Skin of body (tissue), 2 donors: ENCODE measurements around the gene MYL9. TPM values are rescaled to one million over a fixed set of nuclear protein-coding genes. Genes with fewer than 3 reads are reported as not detected.
"Not testable (repeated sequence)": the region's sequence is repeated elsewhere in the genome, so short reads cannot be mapped to it uniquely, and the experiment has no call there.

Experiments used
- DNase-seq: peaks from one replicate; lab custom pipeline; 2025; lab: John Stamatoyannopoulos, UW
- total RNA-seq: library from RNA; depleted of rRNA; stranded (reverse); fragments of >200 nt; gene quantifications from one replicate; pipeline ENCODE4 v1.2.3, GENCODE V29; 2014

The MYL9 gene
- total RNA-seq, 1 donor from 2014 or later, result 10.3 TPM

DNA sequence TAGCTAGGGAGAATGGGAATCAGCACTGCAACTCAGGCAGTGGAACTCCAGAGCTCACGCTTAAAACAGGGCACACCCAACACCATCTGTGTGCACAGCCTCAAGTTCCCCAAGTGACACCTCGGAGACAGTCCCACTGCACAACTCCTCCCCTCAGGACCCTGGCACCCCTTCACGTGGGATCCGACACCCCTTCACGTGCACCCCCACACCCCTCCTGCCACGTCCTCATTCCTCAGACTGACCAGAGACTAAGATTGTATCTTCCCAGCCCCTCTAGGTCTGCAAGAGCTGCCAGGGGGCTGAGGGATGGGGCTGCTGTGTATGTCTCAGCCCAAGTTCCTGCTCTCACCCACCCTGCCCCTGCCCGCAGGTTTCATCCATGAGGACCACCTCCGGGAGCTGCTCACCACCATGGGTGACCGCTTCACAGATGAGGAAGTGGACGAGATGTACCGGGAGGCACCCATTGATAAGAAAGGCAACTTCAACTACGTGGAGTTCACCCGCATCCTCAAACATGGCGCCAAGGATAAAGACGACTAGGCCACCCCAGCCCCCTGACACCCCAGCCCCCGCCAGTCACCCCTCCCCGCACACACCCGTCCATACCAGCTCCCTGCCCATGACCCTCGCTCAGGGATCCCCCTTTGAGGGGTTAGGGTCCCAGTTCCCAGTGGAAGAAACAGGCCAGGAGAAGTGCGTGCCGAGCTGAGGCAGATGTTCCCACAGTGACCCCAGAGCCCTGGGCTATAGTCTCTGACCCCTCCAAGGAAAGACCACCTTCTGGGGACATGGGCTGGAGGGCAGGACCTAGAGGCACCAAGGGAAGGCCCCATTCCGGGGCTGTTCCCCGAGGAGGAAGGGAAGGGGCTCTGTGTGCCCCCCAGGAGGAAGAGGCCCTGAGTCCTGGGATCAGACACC lies 7.6 kb downstream of the MYL9 start:
- no peak for DNase-seq

DNA sequence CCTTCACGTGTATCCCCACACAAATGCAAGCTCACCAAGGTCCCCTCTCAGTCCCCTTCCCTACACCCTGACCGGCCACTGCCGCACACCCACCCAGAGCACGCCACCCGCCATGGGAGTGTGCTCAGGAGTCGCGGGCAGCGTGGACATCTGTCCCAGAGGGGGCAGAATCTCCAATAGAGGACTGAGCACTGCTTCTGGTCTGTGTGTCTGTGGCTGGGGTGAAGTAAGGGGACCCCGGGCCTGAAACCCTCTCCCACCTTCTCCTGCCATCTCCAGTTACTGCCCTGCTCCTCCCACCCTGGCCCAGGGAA lies 8.3 kb downstream of the MYL9 start:
- no peak for DNase-seq

DNA sequence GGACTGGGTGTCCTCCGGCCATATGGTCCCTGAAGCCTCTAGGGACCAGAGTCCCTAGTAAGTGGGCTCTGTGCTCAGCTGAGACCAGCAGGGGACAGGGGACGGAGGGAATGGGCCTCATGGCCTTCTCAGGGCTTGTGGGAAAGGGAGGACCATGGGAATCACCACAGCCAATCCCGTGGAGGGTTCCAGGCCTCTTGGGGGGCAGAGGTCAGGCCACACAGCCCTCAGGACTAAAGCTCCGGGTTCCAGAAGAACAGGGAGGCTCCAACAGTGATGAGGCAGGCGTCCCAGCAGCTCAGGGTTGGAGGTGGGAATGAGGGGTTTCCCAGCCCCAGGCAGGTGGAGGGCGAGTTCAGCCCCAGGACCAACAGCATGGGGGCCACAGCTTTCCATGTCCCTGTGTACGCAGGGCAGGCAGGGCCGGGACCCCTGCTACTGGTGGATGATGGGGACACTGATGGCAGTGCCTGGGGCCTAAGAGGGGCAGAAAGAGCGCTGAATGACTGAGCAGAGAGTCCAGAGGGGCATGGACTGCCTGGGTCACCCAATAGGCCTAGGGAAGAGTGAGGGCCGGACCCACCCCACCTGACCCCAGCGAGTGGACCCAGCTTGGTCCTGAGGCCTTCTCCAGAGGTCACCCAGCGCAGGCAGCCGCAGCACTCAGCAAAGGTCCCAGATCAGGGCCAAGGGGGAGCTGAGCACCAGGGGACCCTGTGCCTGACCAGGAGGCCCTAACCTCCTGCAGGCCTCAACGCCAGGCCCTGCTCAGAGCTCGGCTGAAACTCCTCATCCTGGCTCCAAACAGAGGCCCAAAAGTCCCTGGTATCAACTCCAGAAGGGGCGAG lies 8.8 kb downstream of the MYL9 start:
- no peak for DNase-seq

DNA sequence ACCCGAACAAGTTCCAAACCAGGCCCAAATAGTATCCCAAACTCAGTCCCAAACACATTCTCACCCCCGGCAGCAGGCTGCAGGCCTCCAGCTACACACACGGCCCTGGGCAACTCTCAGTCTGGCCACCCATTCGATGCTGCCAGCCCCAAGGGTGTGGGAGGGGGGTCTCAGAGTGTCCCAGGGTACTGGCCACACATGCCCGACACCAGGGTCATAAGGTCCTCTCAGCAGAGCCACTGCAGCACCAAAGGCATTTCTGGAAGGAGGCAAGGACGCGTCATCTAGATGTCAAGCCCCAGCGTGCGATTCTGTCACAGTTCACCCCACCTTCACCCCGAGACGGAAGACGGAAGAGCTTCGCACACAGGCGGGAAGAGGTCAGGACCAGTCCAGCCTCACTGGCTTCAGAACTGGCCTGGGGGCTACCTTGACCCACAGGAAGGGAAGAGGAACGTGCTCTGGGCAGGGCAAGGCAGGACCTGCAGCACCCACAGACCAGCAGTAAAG lies 9.5 kb downstream of the MYL9 start:
- DNase-seq, result no peak

DNA sequence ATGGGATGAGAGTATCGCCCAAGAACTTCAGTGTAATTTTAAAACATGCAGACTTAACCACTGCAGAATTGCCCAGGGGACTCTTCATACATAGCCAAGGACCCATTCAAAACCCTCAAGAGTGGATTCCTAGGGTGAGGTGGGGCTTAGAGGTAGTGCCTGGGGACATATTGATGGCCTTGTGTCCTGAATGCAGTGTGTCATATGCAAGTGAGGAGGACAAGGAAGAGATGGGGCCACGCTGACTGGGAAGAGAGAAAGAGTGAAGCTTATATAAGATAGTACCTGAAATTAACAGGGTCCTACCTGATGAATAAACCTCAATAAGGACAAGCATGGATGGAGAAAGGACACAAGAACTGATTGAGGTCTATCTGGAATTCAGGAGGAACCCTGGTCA lies 13.9 kb downstream of the MYL9 start:
- DNase-seq, result no peak

DNA sequence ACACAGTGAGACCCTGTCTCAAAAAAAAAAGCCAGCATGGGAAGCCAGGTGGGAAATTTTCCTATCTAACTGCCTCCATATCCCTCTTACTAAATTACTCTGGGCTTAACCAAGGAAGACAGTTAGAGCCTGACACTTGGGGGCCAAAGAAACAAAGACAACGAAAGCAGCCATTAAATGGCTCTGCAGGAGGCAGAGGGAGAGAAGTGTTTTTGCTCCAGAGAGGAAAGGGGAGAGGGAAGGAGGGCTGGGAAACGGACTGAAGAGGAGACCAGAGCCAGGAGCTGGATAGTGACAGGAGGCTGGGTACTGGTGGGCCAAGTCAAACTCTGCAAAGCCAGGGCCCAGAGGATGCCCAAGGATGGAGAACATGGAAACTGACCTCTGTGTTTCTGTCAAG lies 21.4 kb downstream of the MYL9 start:
- no peak for DNase-seq

DNA sequence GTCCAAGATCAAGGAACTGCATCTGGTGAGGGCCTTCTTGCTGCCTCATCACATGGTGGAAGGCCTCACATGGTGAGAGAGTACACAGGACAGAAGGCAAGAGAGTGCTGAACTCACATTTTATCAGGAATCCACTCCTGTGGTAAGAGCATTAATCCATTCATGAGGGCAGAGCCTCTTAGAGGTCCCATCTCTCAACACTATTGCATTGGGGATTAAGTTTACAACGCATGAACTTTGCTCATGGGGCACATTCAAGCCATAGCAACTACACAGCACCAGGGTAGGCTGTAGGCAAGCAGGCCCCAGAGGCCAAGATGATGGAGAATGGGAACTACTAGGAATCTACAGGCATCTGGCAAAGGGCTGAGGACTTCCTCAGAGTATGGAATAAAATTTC lies 22.1 kb downstream of the MYL9 start:
- no peak for DNase-seq

DNA sequence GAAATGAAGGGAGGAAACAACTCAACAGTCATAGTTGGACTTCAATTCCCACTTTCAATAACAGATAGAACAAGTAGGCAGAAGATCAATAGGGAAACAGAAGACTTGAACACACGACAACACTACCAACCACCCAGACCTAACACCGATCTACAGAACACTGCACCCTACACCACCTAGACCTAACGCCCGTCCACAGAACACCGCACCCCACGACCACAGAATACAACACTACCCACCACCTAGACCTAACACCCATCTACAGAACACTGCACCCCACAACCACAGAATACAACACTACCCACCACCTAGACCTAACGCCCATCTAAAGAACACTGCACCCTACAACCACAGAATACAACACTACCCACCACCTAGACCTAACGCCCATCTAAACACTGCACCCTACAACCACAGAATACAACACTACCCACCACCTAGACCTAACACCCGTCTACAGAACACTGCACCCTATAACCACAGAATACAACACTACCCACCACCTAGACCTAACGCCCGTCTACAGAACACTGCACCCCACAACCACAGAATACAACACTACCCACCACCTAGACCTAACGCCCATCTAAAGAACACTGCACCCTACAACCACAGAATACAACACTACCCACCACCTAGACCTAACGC lies 22.9 kb downstream of the MYL9 start:
- not testable (repeated sequence) for DNase-seq

DNA sequence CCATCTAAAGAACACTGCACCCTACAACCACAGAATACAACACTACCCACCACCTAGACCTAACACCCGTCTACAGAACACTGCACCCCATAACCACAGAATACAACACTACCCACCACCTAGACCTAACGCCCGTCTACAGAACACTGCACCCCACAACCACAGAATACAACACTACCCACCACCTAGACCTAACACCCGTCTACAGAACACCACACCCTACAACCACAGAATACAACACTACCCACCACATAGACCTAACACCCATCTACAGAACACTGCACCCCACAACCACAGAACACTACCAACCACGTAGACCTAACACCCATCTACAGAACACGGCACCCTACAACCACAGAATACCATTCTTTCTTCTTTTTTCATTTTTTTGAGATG lies 23.4 kb downstream of the MYL9 start:
- DNase-seq, result not testable (repeated sequence)

DNA sequence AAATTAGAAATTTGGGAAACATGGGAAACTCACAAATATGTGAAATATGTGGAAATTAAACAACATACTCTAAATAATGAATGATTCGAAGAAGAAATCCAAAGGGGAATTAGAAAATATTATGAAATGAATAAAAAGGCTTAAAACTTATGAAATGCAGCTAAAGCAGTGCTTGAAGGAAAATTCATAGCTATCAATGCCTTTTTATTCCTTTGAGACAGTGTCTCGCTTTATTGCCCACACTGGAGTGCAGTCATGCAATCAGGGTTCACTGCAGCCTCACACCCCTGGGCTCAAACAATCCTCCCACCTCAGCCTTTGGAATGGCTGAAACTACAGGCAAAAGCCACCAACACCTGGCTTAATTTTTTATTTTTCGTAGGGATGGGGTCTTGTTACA lies 24.2 kb downstream of the MYL9 start:
- no peak for DNase-seq

DNA sequence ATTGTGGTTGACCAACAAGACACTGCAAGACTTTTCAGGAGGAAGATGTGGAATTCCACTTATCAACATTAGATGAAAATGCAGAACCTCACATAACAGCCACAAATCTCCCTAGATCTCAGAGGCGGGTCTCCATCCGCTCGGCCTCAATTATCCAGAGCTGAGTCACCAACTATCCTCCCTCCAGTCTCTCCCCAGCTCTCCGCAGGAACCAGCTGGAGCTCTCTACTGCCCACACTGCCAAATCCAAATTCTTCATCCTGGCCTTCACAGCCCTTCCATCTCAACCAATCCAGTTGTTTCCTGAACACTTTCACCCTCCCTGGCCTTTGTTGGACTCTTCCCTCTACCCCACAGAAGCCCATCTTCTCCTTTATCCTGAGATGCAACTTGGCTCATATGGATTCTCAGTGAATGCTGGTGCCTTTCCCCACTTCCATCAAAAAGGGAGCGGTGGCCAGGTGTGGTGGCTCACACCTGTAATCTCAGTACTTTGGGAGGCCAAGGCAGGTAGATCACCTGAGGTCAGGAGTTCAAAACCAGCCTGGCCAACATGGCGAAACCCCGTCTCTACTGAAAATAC lies 28.6 kb downstream of the MYL9 start:
- no peak for DNase-seq

DNA sequence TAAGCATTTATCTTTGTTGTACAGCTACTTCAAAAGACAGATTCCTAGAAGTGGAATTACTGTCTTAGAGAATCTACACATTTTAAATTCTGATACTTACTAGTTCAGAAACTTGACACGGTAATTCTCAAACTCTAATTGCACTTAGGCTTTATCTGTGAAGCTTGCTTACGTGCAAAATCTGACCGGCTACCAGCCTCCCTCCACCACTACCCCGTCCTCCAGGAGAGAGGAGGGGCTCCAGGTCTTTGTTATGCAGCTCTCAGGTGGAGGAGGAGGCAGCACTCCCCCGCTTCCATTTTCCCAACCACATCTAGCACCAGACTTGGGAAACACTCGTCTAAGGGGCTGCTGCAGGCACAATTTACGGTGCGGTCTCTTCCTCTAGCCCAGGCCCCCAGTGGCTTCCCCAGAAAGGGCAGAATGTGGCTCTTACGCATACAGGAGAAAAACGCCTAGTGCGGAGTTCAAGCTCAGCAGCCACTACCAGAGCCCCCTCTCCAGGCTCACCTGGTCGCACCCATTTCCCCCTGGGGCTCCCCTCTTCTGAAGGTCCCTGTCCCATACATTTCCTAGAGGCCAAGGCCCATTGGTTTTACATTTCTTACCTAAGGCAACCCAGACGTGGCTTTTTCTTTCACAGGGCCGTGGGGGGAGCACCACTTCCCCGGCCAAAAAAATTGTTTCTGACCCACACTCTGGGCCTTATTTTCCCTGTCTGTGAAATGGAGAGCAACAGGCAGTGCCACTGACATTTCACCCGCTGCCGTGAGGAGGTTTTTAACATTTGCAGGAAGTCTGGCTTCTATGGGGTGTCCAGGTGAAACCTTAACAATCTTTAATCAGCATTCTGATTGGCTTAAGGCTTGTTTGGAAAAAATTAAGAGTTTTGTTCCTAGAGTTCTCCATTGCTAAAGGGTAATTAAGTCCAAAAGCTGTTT lies 30.5 kb downstream of the MYL9 start:
- DNase-seq, result no peak

DNA sequence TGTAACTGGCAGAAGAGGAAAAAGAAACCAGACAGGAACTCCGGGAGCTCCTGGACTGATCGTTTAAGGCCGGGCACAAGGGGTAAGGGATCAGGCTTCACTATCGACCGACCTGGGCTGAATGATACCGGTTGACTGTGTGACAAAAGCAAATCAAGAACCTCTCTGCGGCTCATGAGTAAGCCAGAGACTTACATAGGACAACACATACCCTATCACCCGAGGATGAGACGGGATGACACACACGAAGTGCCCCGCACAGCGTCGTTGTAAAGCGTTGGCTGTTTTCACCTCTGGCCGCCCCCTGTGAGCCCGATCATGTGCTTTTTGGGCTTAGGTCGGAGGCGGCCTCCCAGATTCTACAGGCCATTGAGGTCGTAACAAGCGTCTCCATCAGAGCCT lies 31.4 kb downstream of the MYL9 start:
- peak; percentile 49 for DNase-seq

DNA sequence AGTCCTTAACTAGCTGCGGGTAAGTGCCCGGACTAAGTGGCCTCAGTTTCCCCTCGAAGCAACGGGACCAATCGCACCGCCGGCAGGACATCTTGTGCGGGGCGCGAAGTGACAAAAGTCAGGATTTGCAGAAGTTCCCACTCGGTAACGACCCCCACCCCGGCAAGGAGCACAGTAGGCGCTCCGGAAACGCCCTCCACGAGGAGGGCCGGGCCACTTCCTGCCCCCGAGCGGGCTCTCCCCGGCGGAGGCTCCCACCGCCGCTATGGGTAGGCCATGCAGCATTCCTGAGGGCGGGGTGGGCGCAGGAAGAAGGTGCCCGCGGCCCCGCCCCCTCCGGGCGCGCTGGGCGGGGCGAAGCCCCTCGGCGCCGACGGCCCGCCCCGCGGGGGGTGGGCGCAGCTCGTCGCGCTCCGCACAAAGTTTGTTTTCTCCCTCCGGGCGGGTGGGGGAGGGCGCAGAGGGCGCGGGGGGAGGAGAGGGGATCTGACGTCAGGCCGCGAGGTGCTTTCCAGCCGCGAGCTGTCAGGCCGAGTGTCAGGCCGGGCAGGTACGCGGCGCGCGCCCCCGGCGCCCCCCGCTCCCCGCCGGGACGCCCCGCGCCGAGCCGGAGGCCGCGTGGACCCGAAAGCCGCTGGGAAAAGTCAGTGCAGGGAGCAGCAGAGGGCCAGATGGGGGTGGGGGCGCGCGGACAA lies 31.9 kb downstream of the MYL9 start, which contains the start of gene TGIF2:
TGIF2 (plus strand) TSS at position 495 of the 695 bp plus-strand sequence. CDS start 5,178 bp downstream, outside the sequence.
- DNase-seq, result peak; percentile 87

DNA sequence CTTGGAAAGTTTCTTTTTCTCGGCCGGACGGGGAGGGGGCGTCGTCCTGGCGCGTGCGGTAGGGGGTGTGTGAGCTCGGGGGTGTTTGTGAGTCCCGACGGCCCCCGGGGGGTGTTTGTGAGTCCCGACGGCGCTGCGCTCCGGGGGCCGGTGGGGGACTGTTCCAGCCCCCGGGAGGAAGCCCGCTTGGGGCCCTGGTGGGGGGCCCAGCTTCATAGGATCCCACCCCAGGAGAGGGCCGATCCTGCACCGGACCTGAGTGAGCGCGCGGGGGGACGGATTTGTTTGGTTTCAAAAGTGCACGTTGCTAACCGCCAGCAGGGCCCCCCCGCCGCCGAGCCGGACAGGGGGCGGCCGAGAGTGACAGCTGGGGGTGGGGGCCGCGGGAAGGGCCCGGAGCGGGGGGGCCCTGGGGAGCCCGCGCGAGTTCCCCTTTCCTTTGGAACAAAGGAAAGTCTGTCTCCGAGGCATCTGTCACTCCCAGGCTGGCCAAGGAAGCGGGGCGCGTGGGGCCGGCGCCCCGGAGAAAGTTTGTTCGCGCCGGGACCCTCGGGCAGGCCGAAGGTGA lies 32.6 kb downstream of the MYL9 start:
- DNase-seq, result no peak

DNA sequence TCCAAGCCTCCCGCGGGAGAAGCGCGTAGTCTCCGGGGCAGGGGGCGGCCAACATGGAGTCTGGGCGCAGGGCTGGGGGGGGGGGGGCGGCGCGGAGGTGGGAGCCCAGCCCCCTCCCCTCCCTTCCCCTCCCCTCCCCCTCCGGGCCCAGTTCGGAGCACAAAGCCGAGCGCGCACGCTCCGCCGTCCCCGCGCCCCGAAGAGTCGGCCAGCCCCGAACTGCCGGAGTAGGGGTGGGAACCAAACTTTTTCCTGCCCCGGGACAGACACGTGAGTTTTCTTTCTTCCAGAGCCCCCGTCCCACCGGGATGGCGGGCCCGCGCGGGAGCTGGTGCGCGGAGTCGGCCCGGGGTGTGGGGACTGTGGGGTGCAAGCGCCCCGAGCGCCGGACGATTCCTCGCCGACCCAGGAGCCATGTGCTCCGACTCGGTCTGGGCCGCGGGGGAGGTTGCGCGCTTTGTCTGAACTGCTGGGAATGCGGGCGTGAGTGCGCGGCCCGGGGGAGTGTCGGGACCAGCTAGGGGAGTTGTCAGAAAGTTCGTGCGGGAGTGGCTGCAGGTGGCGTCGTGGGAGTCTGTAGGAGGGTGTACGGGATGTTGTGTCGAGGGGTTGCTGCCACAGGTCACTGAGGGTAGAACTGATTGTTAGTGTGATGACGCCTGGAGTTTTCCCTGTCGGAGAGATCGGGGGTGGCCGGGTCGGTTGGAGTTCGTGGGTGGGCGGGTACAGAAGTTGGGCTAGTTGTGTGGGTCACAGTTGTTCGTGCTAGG lies 33.2 kb downstream of the MYL9 start:
- DNase-seq, result no peak

DNA sequence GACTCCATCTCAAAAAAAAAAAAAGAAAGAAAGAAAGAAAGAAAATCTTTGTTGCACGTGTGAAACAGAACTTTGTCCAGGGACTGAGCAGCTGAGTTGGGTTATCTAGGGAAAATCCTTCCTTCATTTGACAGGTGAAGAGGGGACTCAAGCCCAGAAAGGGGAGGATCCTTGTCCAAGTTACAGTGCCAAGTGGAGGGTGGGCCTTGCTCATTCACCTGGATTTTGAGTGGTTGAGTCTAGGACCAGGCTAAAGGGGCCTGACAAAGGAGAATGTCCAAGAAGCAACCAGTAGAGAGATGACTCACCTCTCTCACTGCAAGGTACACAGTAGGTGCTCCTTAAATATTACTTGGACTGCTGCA lies 34.7 kb downstream of the MYL9 start:
- no peak for DNase-seq

DNA sequence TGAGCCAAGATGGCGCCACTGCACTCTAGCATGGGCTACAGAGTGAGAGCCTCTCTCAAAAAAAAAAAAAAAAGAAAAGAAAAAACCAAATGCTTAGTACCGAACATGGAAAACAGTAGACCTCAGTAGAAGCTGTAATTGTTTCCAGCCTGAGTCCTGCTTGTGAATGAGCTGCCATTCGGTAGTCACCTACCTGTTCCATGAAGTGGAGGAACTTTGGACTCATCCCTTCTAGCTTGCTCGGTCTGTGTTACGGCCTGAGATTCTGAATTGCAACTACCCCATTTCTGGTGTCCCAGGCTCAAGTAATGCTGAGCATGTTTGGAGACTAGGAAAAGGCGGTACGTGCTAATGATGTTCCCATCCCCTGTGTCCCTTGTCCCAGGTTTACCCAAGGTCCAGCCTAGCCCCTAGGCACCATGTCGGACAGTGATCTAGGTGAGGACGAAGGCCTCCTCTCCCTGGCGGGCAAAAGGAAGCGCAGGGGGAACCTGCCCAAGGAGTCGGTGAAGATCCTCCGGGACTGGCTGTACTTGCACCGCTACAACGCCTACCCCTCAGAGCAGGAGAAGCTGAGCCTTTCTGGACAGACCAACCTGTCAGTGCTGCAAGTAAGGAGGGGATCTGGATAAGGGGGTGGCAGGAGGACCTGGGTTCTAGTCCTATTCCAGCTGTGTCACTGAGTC lies 37.2 kb downstream of the MYL9 start:
- DNase-seq, result no peak
